ENCODE measurements around the gene FOXL1.

GRCh38 chr16:86559802-86560305 is 18.5 kb upstream of the FOXL1 start:
- TF ChIP-seq, protein P1, sequence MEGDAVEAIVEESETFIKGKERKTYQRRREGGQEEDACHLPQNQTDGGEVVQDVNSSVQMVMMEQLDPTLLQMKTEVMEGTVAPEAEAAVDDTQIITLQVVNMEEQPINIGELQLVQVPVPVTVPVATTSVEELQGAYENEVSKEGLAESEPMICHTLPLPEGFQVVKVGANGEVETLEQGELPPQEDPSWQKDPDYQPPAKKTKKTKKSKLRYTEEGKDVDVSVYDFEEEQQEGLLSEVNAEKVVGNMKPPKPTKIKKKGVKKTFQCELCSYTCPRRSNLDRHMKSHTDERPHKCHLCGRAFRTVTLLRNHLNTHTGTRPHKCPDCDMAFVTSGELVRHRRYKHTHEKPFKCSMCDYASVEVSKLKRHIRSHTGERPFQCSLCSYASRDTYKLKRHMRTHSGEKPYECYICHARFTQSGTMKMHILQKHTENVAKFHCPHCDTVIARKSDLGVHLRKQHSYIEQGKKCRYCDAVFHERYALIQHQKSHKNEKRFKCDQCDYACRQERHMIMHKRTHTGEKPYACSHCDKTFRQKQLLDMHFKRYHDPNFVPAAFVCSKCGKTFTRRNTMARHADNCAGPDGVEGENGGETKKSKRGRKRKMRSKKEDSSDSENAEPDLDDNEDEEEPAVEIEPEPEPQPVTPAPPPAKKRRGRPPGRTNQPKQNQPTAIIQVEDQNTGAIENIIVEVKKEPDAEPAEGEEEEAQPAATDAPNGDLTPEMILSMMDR (IDR thresholded peaks at IDR 0.05) = no peak
- no peak for TF ChIP-seq POLR2A (IDR thresholded peaks at IDR 0.05)

Data from uterus (tissue), 2 donors.